Effector memory CD4-positive, alpha-beta T cell (primary cell): ENCODE measurements around the gene ENPEP.
"Not testable (repeated sequence)": the region's sequence is repeated elsewhere in the genome, so short reads cannot be mapped to it uniquely, and the experiment has no call there.

Source experiments
- DNase-seq, 3 donors: peaks; one replicate each; pipeline ENCODE4 v3.0.0-alpha.2; 2020
- H3K27ac ChIP-seq: 2 replicates; pipeline ENCODE4 v1.7.0; 2013; ENCODE audit warnings: mild to moderate bottlenecking, low read length, moderate library complexity; ENCODE audit not compliant: insufficient read depth, poor library complexity, severe bottlenecking
- H3K27me3 ChIP-seq: replicated peaks from 2 replicates; pipeline ENCODE4 v1.7.0; 2013; ENCODE audit warnings: mild to moderate bottlenecking, low read length; ENCODE audit not compliant: insufficient read depth, control insufficient read depth, poor library complexity, severe bottlenecking
- H3K36me3 ChIP-seq: 2 replicates; pipeline ENCODE4 v1.7.0; 2013; ENCODE audit warnings: mild to moderate bottlenecking, low read length, moderate library complexity; ENCODE audit not compliant: control insufficient read depth, insufficient read depth
- H3K4me1 ChIP-seq: 2 replicates; pipeline ENCODE4 v1.7.0; 2013; ENCODE audit warnings: low read length, mild to moderate bottlenecking; ENCODE audit not compliant: control insufficient read depth, insufficient read depth, poor library complexity, severe bottlenecking
- H3K4me3 ChIP-seq: 2 replicates; pipeline ENCODE4 v1.7.0; 2013; ENCODE audit warnings: low read length, low read depth, mild to moderate bottlenecking; ENCODE audit not compliant: insufficient read depth, poor library complexity, severe bottlenecking
- H3K9me3 ChIP-seq: 2 replicates; pipeline ENCODE4 v1.7.0; 2013; ENCODE audit warnings: mild to moderate bottlenecking, low read length, moderate library complexity; ENCODE audit not compliant: control insufficient read depth

ENPEP gene

DNA sequence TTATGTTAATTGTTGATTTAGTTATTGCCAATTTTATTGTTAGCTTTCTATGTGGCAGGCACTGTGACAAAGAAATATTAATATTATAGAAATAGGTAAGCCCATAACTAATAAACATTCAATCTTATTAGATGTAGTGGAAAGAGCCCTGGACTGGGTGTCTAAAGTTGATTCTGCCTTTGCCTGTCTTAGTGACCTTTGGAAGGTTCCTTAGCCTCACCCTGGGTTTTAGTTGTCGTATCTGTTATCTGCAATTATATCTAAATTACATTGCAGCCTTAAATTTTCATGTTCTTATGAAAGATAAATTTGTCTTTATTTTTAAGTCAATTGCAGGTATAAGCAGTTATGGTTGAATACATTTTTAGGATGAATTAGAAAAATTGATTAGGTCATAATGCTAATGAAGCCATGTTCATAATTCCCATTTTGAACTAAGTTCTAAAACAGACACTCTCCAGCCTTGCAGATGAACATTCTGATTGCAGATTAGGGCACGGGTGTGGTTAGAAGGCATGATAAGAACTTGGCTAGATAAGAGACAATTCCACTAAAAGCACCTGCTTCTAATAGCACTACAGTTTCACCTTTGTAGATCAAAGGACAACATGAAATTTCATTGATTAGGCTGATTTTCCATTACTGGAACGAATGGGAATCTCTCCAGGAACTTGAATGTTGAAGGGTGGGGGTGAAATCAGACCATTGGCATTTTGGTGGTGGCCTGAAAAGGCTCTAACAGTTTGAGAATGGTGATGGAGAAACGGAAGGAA, 17.3 kb upstream of the ENPEP start:
- H3K4me3 ChIP-seq = no peak overlapping the region
- H3K4me1 ChIP-seq = no peaks in the 10 kb centered on the region
- no peak for DNase-seq
- H3K27ac ChIP-seq = no peak overlapping the region
- no peaks in the 10 kb centered on the region for H3K9me3 ChIP-seq
- no peaks in the 10 kb centered on the region for H3K27me3 ChIP-seq
- no peaks in the 10 kb centered on the region for H3K36me3 ChIP-seq

DNA sequence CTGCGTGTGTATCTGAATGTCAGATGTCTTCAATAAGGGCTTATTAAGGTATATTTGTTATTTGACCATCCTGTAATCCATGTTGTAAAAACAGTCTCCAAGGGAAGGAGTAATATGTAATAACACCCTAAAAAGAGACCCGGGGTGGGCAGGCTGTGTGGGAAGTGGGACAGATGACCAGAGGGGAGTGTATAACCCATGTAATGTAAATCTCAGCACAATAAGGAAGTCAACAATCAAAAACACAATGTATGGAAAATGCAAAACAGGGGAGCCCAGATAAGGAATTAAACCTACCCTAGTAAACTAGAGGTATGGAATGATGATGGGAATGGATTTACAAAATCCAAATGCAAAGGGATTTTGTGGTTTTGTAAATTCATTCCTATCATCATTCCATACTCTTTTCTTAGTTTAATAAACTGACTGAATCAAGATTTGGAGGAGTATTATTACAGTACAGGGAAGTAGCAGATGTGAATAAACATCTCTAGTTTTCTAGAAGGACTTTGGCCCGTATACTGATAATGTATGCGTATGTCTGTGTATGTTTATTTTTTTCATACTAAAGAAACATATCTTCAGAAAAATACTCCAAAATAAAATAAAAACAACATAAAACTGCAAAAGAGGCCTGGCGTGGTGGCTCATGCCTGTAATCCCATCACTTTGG, 15.7 kb upstream of the ENPEP start:
- Histone ChIP-seq H3K9me3 (no peaks in the 10 kb centered on the region), H3K4me3 (no peak overlapping the region), H3K27me3 (no peaks in the 10 kb centered on the region), H3K36me3 (no peaks in the 10 kb centered on the region), H3K4me1 (no peaks in the 10 kb centered on the region), H3K27ac (no peak overlapping the region)
- DNase-seq = no peak

DNA sequence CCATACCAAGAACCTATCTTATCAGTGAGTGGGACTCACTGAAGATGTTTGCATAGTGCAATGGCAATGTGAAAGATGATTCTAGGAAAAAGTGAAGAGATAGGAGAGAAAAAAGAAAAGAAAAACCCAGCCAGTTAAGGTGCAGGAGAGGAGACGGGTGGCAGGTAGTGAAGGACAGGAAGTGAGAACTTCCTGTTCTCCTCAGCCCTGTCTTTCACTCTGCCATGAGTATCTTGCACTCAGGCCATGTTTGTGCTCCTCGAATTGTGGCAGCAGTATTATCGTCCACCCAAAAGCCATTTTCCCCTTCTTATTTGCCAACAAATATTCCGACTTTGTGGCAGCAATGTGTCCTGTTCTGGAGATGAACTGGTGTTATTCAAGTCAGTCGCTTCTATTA, 8.6 kb upstream of the ENPEP start:
- H3K36me3 ChIP-seq = no peaks in the 10 kb centered on the region
- no peak for DNase-seq
- no peak overlapping the region for H3K4me3 ChIP-seq
- no peaks in the 10 kb centered on the region for H3K27me3 ChIP-seq
- no peaks in the 10 kb centered on the region for H3K4me1 ChIP-seq
- no peak overlapping the region for H3K27ac ChIP-seq
- H3K9me3 ChIP-seq = no peaks in the 10 kb centered on the region

DNA sequence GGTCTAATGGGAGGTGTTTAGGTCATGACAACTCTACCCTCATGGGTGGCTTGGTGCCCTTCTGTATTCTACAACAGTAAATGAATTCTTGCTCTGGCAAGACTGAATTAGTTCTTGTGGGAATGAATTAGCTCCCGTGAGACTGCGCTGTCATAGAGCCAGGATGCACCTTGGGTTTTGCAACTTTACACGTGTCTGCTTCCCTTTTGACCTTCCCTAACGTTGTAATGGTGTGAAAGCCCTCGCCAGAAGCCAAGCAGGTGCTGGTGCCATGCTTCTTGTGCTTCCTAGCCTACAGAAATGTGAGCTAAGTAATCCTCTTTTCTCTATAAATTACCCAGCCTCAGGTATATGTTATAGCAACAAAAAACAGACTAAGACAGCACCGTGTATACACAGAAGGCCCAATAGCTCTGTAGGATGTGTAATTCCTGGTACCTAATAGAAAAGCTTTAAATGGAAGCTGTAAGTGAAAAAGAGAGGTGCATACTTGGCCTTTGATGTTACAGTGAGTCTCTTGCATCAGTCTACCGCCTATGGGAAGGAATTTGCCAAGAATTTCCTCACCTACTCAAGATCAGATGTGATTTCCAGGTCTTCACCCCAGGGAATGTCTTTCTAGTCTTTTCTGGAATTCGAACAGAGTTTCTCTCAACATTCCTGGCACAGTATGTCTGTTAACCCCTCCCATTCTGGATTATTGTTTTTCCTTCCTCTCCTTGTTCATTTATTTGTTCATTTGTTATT, 3.2 kb upstream of the ENPEP start:
- Histone ChIP-seq H3K36me3 (no peaks in the 10 kb centered on the region), H3K27me3 (no peaks in the 10 kb centered on the region), H3K27ac (no peak overlapping the region), H3K4me3 (no peak overlapping the region), H3K4me1 (no peaks in the 10 kb centered on the region), H3K9me3 (no peaks in the 10 kb centered on the region)
- DNase-seq = no peak

DNA sequence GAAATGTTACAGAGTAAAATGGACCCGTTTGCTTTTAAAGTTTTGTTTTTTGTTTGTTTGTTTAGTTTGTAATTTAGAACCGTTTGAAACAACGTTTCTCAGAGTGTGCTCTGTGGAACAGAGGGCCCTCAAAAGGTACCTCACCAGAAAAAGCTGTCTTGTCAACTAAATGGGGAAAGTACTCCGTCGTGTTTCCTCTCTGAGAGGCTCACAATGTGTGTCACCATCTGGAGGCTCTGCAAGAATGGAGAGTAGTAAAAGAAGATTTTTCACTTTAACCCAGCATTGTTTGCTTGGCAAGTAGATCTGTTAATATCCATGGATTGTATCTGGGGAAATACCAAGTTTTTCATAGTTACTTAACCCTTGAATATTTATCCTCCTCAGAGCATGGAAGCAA, 1.5 kb upstream of the ENPEP start:
- Histone ChIP-seq H3K27ac (no peak overlapping the region), H3K9me3 (no peaks in the 10 kb centered on the region), H3K27me3 (no peaks in the 10 kb centered on the region), H3K4me1 (no peaks in the 10 kb centered on the region), H3K36me3 (no peaks in the 10 kb centered on the region), H3K4me3 (no peak overlapping the region)
- DNase-seq = no peak

DNA sequence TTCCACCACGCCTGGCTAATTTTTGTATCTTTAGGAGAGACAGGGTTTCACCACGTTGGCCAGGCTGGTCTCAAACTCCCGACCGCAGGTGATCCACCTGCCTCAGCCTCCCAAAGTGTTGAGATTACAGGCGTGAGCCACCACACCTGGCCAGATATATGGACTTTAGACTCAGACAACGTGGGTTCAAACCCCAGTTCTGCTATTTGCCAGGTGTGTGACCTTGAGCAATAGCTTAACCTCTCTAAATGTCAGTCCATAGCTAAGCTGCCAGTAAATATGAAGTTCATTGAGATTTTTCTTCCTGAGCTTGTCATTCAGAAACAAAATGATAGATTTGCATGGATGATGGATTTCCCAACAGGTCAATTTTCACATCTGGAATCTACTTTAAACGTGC, 875 bp upstream of the ENPEP start:
- H3K9me3 ChIP-seq, H3K36me3 ChIP-seq, DNase-seq, H3K27me3 ChIP-seq, H3K4me3 ChIP-seq, H3K27ac ChIP-seq, H3K4me1 ChIP-seq: not testable (repeated sequence)

DNA sequence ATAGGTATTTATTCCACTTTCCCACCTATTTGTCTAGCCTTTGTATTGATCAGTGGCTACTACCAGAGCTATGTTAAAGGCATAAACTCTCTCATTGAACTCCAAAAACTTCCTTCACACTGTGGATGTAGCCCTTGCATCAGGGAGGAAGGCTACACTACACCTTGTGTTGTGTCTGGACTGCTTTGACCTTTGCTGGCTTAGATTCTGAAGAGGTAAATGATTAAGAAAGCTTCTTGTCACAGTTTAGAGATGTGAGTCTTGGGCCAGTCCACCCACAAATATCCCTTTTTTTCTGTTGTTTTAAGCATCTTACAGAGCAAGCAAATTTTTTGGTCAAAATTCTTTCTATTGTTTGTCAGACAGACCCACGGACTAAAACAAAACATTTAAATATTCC, 1.9 kb downstream of the ENPEP start:
- no peaks in the 10 kb centered on the region for H3K4me1 ChIP-seq
- no peaks in the 10 kb centered on the region for H3K36me3 ChIP-seq
- H3K27me3 ChIP-seq = no peaks in the 10 kb centered on the region
- DNase-seq = no peak
- H3K27ac ChIP-seq = no peak overlapping the region
- no peak overlapping the region for H3K4me3 ChIP-seq
- no peaks in the 10 kb centered on the region for H3K9me3 ChIP-seq

DNA sequence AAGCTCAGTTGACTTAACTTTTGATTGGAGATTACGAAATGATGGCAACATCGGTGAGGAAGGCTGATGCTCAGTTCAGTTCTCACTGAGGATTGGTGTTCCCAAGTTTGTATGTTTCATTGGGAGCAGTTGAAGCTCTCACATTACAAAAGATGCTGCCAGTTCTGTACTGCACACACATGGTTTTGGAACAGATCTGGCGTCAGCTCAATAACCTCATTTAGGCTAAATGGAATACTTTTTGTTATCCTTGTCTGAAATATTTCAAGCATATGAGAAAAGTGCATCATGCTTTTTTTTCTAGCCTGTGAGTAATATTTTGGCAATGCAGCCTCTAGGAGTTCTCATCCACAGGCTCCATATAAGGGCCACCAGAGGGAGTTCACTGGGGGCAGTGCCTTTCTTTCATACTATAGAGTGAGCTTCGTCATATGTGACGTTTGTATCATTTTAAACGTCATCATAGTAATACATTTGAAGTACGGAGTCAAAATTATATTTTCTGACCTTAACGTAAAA, 4.1 kb downstream of the ENPEP start:
- Histone ChIP-seq H3K27ac (no peak overlapping the region), H3K4me3 (no peak overlapping the region)

DNA sequence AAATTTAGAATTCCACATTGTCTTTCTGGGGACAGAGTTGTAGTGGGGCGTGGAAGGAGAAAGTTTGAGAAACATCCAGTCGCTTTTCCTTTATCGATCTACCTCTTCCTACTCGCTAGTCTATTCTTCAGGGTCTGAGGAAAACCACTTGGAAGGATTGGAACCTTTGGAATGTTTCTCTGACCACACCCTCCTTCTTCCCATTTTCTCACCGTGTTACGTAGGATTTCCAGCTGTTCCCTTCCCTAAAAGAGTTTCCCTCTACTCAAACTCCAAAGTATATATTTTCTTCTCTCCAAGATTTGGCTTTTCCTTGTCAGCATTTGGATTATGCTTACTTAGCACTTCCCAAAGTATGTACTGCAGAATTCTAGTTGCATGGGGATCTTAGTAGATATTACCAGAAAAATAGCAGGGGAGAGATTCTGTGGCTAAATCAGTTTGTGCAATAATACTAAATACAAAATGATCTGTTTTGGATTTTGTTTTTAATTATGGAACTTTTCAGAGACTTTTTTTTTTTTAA, 4.9 kb downstream of the ENPEP start:
- Histone ChIP-seq H3K27me3 (no peaks in the 10 kb centered on the region), H3K9me3 (no peaks in the 10 kb centered on the region), H3K27ac (no peak overlapping the region), H3K36me3 (no peaks in the 10 kb centered on the region), H3K4me1 (no peaks in the 10 kb centered on the region), H3K4me3 (no peak overlapping the region)
- DNase-seq = no peak

More for the DNA sequence above, 4.1 kb downstream of the ENPEP start:
- H3K9me3 ChIP-seq = no peaks in the 10 kb centered on the region
- no peak for DNase-seq
- no peaks in the 10 kb centered on the region for H3K27me3 ChIP-seq
- no peaks in the 10 kb centered on the region for H3K36me3 ChIP-seq
- H3K4me1 ChIP-seq = no peaks in the 10 kb centered on the region
